Measurements from ENCODE around the gene PC.

DNA sequence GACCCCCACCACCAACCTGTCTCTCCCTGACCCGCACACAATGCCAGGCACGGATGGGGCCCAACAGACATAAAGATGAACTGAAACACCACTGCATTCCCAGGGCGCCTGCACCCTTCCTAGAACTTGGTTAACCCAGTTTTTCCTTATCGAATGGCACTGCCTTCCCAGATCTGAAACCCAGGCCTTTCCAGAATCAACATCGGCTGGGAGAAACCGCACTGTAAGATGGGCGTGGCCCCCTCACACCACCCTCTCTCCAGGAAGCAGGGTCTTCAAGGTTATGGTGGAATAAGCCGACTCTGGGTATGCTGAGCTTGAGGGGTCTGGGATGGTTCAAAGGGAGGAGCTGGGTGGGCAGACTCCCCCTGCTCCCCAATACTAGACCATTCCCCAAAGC, 78.2 kb downstream of the PC start:
- TF ChIP-seq EZH2 (IDR thresholded peaks at IDR 0.05; ENCODE audit: low read length, unreplicated experiment) = no peak
- TF ChIP-seq, protein P1, sequence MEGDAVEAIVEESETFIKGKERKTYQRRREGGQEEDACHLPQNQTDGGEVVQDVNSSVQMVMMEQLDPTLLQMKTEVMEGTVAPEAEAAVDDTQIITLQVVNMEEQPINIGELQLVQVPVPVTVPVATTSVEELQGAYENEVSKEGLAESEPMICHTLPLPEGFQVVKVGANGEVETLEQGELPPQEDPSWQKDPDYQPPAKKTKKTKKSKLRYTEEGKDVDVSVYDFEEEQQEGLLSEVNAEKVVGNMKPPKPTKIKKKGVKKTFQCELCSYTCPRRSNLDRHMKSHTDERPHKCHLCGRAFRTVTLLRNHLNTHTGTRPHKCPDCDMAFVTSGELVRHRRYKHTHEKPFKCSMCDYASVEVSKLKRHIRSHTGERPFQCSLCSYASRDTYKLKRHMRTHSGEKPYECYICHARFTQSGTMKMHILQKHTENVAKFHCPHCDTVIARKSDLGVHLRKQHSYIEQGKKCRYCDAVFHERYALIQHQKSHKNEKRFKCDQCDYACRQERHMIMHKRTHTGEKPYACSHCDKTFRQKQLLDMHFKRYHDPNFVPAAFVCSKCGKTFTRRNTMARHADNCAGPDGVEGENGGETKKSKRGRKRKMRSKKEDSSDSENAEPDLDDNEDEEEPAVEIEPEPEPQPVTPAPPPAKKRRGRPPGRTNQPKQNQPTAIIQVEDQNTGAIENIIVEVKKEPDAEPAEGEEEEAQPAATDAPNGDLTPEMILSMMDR (conservative IDR thresholded peaks at IDR 0.05; ENCODE audit: low read depth, low read length) = no peak
- no peak for TF ChIP-seq EZH2phosphoT487 (IDR thresholded peaks at IDR 0.05; ENCODE audit: borderline replicate concordance, low read length)

Measured in PC-3 (cell line).